GM12878 (cell line): ENCODE results near the gene PCCB. TPM values are rescaled to one million over a fixed set of nuclear protein-coding genes. Genes with fewer than 3 reads are reported as not detected.

Source experiments
- ATAC-seq: fragments of 200-7000 bp; cut with Tn5 transposase; 3 replicates; pipeline ENCODE4 v1.9.1; 2020; ENCODE audit warnings: mild to moderate bottlenecking, moderate library complexity
- BruUV-seq: library from RNA; stranded (reverse); fragments of 400-500 nt; replicated peaks from 2 replicates; lab custom pipeline; 2021; lab: Mats Ljungman, UMichigan
- CTCF ChIA-PET: fragments of 300-600 bp; sonication (Branson Sonifier 250); formaldehyde crosslinking; extraction: SDS; loops from one replicate; lab custom pipeline; 2021; ENCODE audit warnings: inconsistent platforms; lab: Yijun Ruan, JAX
- POLR2A ChIA-PET: fragments of 350-600 bp; formaldehyde crosslinking; extraction: SDS; loops from one replicate; lab custom pipeline; 2021; ENCODE audit warnings: inconsistent platforms; lab: Charles Lee
- RAD21 ChIA-PET: fragments of 300-600 bp; sonication (Branson Sonifier 250); formaldehyde crosslinking; loops from one replicate; lab custom pipeline; 2023; ENCODE audit warnings: antibody characterized with exemption; ENCODE audit not compliant: unreplicated experiment; lab: Charles Lee
- SMC1A ChIA-PET: fragments of 300-600 bp; sonication (Branson Sonifier 250); formaldehyde crosslinking; loops from one replicate; lab custom pipeline; 2023; ENCODE audit not compliant: unreplicated experiment, uncharacterized antibody; lab: Charles Lee
- DNase-seq: peaks from one replicate; pipeline ENCODE4 v3.0.0-alpha.2; 2011; ENCODE audit warnings: low read depth, low spot score
- FAIRE-seq: peaks from 3 replicates; lab custom pipeline; 2011; peaks lifted over from hg19 to GRCh38; lab: Jason Lieb, UNC
- H2AFZ ChIP-seq: 2 replicates; pipeline ENCODE4 v1.6.0; 2011; ENCODE audit warnings: low read depth, low read length, control low read depth; ENCODE audit not compliant: control insufficient read depth
- H3K27ac ChIP-seq: 2 replicates; pipeline ENCODE4 v1.5.1; 2011; ENCODE audit warnings: control low read depth; ENCODE audit not compliant: control insufficient read depth, insufficient read depth
- H3K27me3 ChIP-seq, 2 experiments: replicated peaks in 1 of 2; 2 replicates each; pipeline versions ENCODE4 v1.6.0 to v1.6.1; 2011; ENCODE audit warnings: low read length in 1 of 2; ENCODE audit not compliant: control insufficient read depth in 2 of 2, insufficient read depth in 2 of 2
- H3K36me3 ChIP-seq, 2 experiments: 2 replicates each; pipeline ENCODE4 v1.5.1; 2011; ENCODE audit warnings: low read length in 1 of 2; ENCODE audit not compliant: control insufficient read depth in 2 of 2, insufficient read depth in 2 of 2
- H3K4me1 ChIP-seq: 2 replicates; pipeline ENCODE4 v1.6.1; 2011; ENCODE audit warnings: mild to moderate bottlenecking, low read length, moderate library complexity, mixed read lengths; ENCODE audit not compliant: control insufficient read depth, insufficient read depth
- H3K4me2 ChIP-seq: 2 replicates; pipeline ENCODE4 v1.6.0; 2011; ENCODE audit warnings: control low read depth; ENCODE audit not compliant: control insufficient read depth, insufficient read depth
- H3K4me3 ChIP-seq: fragments of 200-600 bp; sonication (generic); 2 replicates; pipeline ENCODE4 v1.5.1; 2016
- H3K79me2 ChIP-seq: 2 replicates; pipeline ENCODE4 v1.6.0; 2011; ENCODE audit warnings: low read length; ENCODE audit not compliant: control insufficient read depth, insufficient read depth
- H3K9ac ChIP-seq: 2 replicates; pipeline ENCODE4 v1.8.0; 2011; ENCODE audit warnings: low read length, control low read depth, mixed read lengths; ENCODE audit not compliant: control insufficient read depth, insufficient read depth
- H3K9me3 ChIP-seq: replicated peaks from 3 replicates; pipeline ENCODE4 v1.5.1; 2011; ENCODE audit warnings: mild to moderate bottlenecking, low read length; ENCODE audit not compliant: control insufficient read depth, insufficient read depth
- H4K20me1 ChIP-seq: 2 replicates; pipeline ENCODE4 v1.6.0; 2011; ENCODE audit not compliant: control insufficient read depth, insufficient read depth
- BCL3 ChIP-seq: IDR thresholded peaks from 2 replicates; pipeline ENCODE4 v1.6.1; 2011; ENCODE audit warnings: borderline replicate concordance, low read depth, mild to moderate bottlenecking, moderate library complexity, low read length; ENCODE audit not compliant: insufficient read depth, poor library complexity, severe bottlenecking
- BRCA1 ChIP-seq: IDR thresholded peaks from 2 replicates; pipeline ENCODE4 v1.6.1; 2011; ENCODE audit warnings: low read depth, low read length, improper control_type of control experiment
- DPF2 ChIP-seq: fragments of 450-650 bp; IDR thresholded peaks from 2 replicates; pipeline ENCODE4 v1.6.1; 2017; ENCODE audit warnings: mild to moderate bottlenecking
- JUNB ChIP-seq: IDR thresholded peaks from 2 replicates; pipeline ENCODE4 v1.6.1; 2016; ENCODE audit warnings: antibody characterized with exemption, mild to moderate bottlenecking
- NFXL1 ChIP-seq: fragments of 450-650 bp; IDR thresholded peaks from 2 replicates; pipeline ENCODE4 v1.6.1; 2017; ENCODE audit warnings: antibody characterized with exemption, mild to moderate bottlenecking, borderline replicate concordance
- NR2C2 ChIP-seq: IDR thresholded peaks from 2 replicates; pipeline ENCODE4 v1.6.1; 2011; ENCODE audit warnings: borderline replicate concordance, low read depth; ENCODE audit not compliant: control insufficient read depth, insufficient read length
- NR2F1 ChIP-seq: fragments of 450-650 bp; conservative IDR thresholded peaks from 2 replicates; pipeline ENCODE4 v1.6.1; 2017; ENCODE audit warnings: mild to moderate bottlenecking
- PBX3 ChIP-seq: IDR thresholded peaks from 2 replicates; pipeline ENCODE4 v1.6.1; 2011; ENCODE audit warnings: mild to moderate bottlenecking, low read depth, low read length, moderate library complexity; ENCODE audit not compliant: insufficient replicate concordance
- RAD21 ChIP-seq: IDR thresholded peaks from 2 replicates; pipeline ENCODE4 v1.6.1; 2011; ENCODE audit warnings: mild to moderate bottlenecking, low read depth, low read length, moderate library complexity; ENCODE audit not compliant: insufficient read depth
- RAD51 ChIP-seq: fragments of 450-650 bp; IDR thresholded peaks from 2 replicates; pipeline ENCODE4 v1.6.1; 2016; ENCODE audit warnings: moderate library complexity, mild to moderate bottlenecking, inconsistent platforms
- RELA ChIP-seq: fragments of 450-650 bp; IDR thresholded peaks from 2 replicates; pipeline ENCODE4 v1.8.0; 2014; ENCODE audit warnings: borderline replicate concordance; ENCODE audit not compliant: partially characterized antibody
- RUNX3 ChIP-seq: IDR thresholded peaks from 2 replicates; pipeline ENCODE4 v1.6.1; 2012; ENCODE audit warnings: low read length, inconsistent platforms
- SUPT20H ChIP-seq: IDR thresholded peaks from 2 replicates; pipeline ENCODE4 v1.6.1; 2011; ENCODE audit warnings: low read depth, mild to moderate bottlenecking, low read length, moderate library complexity, borderline replicate concordance; ENCODE audit not compliant: control insufficient read depth
- TARDBP ChIP-seq: IDR thresholded peaks from 2 replicates; pipeline ENCODE4 v1.6.1; 2016; ENCODE audit warnings: borderline replicate concordance
- TCF3 ChIP-seq: IDR thresholded peaks from 2 replicates; pipeline ENCODE4 v1.6.1; 2012; ENCODE audit warnings: low read depth, mild to moderate bottlenecking, low read length, borderline replicate concordance; ENCODE audit not compliant: insufficient read depth
- WGBS: methylation state at CpG from one replicate; pipeline ENCODE4 v1.1.6; 2016; ENCODE audit warnings: low lambda C conversion rate; ENCODE audit not compliant: insufficient replicate concordance, insufficient coverage; ENCODE audit errors: missing lambda C conversion rate; 5-methylcytosine and 5-hydroxymethylcytosine counted together
- in situ Hi-C: fragments of 300-500 bp; cut with MboI; formaldehyde crosslinking; loops from 9 replicates; pipeline ENCODE4 v1.14.3; 2018; ENCODE audit warnings: mixed read lengths
- intact Hi-C: fragments of 100-400 bp; cut with micrococcal nuclease; formaldehyde crosslinking; loops from one replicate; pipeline ENCODE4 v1.14.2; 2022; ENCODE audit not compliant: unreplicated experiment
- polyA plus RNA-seq, 11 experiments: library from polyadenylated mRNA; depleted of rRNA in 4 of 11; unstranded in 6 of 11; stranded (reverse) in 5 of 11; fragments of >200 nt; fragmentation: Nextera tagmentation in 4 of 11; fragmentation: Illumina TruSeq in 1 of 11; extraction: Ambion mirVana in 4 of 11; extraction: Trizol in 1 of 11; gene quantifications; 1 replicate in 1 of 11; 2 replicates in 10 of 11; pipeline versions ENCODE4 v1.2.1 to v1.2.3, GENCODE V29; 2011 to 2016; ENCODE audit warnings: inconsistent platforms in 2 of 11, missing spikeins in 2 of 11, low read depth in 1 of 11
- total RNA-seq, 4 experiments: library from RNA; depleted of rRNA in 3 of 4; stranded (reverse); fragments of >200 nt in 3 of 4; fragmentation: Illumina TruSeq in 1 of 4; extraction: Trizol in 1 of 4; gene quantifications; 2 replicates each; pipeline versions ENCODE4 v1.2.1 to v1.2.3, GENCODE V29; 2013 to 2021

PCCB gene
- total and polyA plus RNA-seq, 10 of the 15 experiments (the other 5 are each of a cell fraction or from before 2014, with no cell fraction given), result 67.2 to 133 (median 86.9) TPM

GRCh38 chr3:136353461-136353860, 103.3 kb downstream of the PCCB start:
- Histone ChIP-seq H3K4me2 (no peak overlapping the region), H3K4me1 (peaks cover 6% of the 10 kb centered on the region; the same call in 1 of the 2 replicates), H3K4me3 (no peak overlapping the region), H3K27ac (peak overlapping the region; percentile 22), H2AFZ (peak overlapping the region; percentile 41; the same call in 1 of the 2 replicates), H3K79me2 (no peaks in the 10 kb centered on the region), H3K27me3 (no peaks in the 10 kb centered on the region), H3K9me3 (no peaks in the 10 kb centered on the region; the same call in 2 of the 3 replicates), H4K20me1 (no peaks in the 10 kb centered on the region), H3K9ac (no peak overlapping the region), H3K36me3 (0 out of 4 replicates have a peak, but pooled peaks cover 0 to 2% of the 10 kb centered on the region in 2 experiments)
- ChIA-PET CTCF (interaction anchor here (1.0 to 3.2 kb wide), 2 partner anchors 399 to 660 kb away, joined by 4 to 14 read pairs; partner anchors contain the start of gene STAG1), SMC1A (no interaction called here), POLR2A (no interaction called here), RAD21 (no interaction called here)
- in situ Hi-C loops (no loop called here), intact Hi-C loops (no loop called here)
- no peak for TF ChIP-seq NR2C2
- no peak for TF ChIP-seq BCL3
- TF ChIP-seq RAD51, result peak; percentile 10; the same call in 1 of the 2 replicates
- no peak for TF ChIP-seq RELA
- no peak for TF ChIP-seq DPF2
- TF ChIP-seq BRCA1, result no peak
- TF ChIP-seq JUNB, result peak; percentile 60; the same call in 1 of the 2 replicates
- TF ChIP-seq SUPT20H, result no peak
- no peak for TF ChIP-seq TCF3
- TF ChIP-seq NFXL1, result no peak
- TF ChIP-seq TARDBP, result no peak
- no peak for TF ChIP-seq NR2F1
- no peak for TF ChIP-seq PBX3
- no peak for TF ChIP-seq RAD21
- TF ChIP-seq RUNX3, result peak; percentile 65
- FAIRE-seq (peak; percentile 47), ATAC-seq (peak; percentile 82), DNase-seq (peak; percentile 30)
- WGBS, result 7% methylated on average over 2 of the region's 2 CpGs
- BruUV-seq, result no TSS peak
